HUES64 (cell line): Measurements from ENCODE around the gene URB2.

Experiments used
- H3K27ac ChIP-seq: 2 replicates; pipeline ENCODE4 v1.7.0; 2013; ENCODE audit warnings: low read depth, low read length, inconsistent platforms
- H3K27me3 ChIP-seq: 2 replicates; pipeline ENCODE4 v1.6.1; 2013; ENCODE audit warnings: mild to moderate bottlenecking, low read length; ENCODE audit not compliant: insufficient read depth
- H3K36me3 ChIP-seq: 2 replicates; pipeline ENCODE4 v1.6.1; 2013; ENCODE audit warnings: mild to moderate bottlenecking, low read length; ENCODE audit not compliant: insufficient read depth
- H3K4me1 ChIP-seq: 2 replicates; pipeline ENCODE4 v1.6.1; 2013; ENCODE audit warnings: mild to moderate bottlenecking, low read length, moderate library complexity; ENCODE audit not compliant: insufficient read depth
- H3K4me3 ChIP-seq: 2 replicates; pipeline ENCODE4 v1.5.1; 2013; ENCODE audit warnings: mild to moderate bottlenecking, low read length, moderate library complexity
- H3K9ac ChIP-seq: 2 replicates; pipeline ENCODE4 v1.6.1; 2013; ENCODE audit warnings: mild to moderate bottlenecking, low read depth, low read length
- H3K9me3 ChIP-seq: 2 replicates; pipeline ENCODE4 v1.6.1; 2013; ENCODE audit warnings: low read depth, low read length; ENCODE audit not compliant: insufficient read depth
- WGBS: fragments of 150-250, 120-280 bp; methylation state at CpG from one replicate; pipeline ENCODE4 v1.1.7; 2013; ENCODE audit warnings: missing lambda C conversion rate; 5-methylcytosine and 5-hydroxymethylcytosine counted together

Gene URB2

DNA sequence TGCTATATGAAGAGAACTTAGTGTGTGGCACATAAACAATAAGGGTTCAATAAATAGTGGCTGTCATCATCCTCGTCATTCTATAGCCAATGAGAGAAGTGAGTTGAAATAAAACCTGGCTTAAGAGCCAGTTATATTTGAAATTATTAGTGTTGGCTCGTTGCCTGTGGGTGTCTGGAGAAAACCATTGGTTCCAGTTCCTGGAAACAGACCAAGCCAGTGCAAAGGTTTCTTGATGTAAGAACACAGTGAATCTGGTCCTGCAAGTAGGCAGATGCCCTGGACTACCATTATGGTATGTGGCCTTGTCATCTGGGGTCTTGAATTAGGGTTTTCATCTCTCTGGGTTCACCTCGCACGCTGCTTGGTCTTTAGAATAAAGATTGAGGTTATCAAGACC is 43.3 kb downstream of the URB2 start:
- H3K9ac ChIP-seq: no peak overlapping the region
- 94% methylated on average over 4 of the region's 4 CpGs for WGBS
- no peaks in the 10 kb centered on the region for H3K36me3 ChIP-seq
- no peak overlapping the region for H3K4me3 ChIP-seq
- no peaks in the 10 kb centered on the region for H3K27me3 ChIP-seq
- H3K27ac ChIP-seq: no peak overlapping the region
- no peaks in the 10 kb centered on the region for H3K9me3 ChIP-seq
- H3K4me1 ChIP-seq: no peaks in the 10 kb centered on the region

DNA sequence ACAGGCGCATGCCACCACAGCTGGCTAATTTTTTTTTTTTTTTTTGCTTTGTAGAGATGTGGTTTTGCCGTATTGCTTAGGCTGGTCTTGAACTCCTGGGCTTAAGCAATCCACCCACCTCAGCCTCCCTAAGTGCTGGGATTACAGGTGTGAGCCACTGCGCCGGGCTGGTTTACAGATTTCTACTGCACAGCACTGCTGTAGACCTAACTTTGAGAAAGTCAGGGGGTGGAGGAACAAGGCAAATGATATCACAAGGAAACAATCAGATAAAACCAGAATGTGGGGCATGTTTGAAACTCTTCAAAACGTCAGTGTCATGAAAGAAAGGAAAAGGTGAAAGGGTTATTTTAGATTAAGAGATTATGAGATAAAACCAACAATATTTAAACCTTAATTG is 45.3 kb downstream of the URB2 start:
- Histone ChIP-seq H3K9me3 (no peaks in the 10 kb centered on the region), H3K27me3 (no peaks in the 10 kb centered on the region), H3K36me3 (no peaks in the 10 kb centered on the region), H3K4me3 (no peak overlapping the region), H3K4me1 (no peaks in the 10 kb centered on the region), H3K27ac (no peak overlapping the region), H3K9ac (no peak overlapping the region)
- 96% methylated on average over 4 of the region's 5 CpGs for WGBS

DNA sequence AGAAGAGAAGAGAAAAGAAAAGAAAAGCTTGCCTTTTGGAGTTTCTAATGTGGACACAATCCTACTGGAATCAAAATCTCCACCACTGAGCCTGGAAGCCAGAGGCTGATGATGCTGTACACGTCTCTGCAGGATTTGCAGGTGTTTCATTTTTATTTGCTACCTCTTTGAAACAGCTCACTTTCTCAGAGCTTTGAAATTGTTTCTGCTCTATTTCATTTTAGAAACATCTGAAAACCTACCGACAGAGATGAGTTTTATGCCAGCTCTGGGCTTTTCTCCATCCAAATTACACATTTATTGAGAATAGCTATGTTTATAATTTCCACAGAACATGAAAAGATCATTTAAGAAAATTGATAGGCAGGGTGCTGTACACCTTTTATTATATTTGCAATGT is 46.2 kb downstream of the URB2 start:
- Histone ChIP-seq H3K27me3 (no peaks in the 10 kb centered on the region), H3K36me3 (no peaks in the 10 kb centered on the region), H3K27ac (no peak overlapping the region), H3K4me3 (no peak overlapping the region), H3K4me1 (no peaks in the 10 kb centered on the region), H3K9ac (no peak overlapping the region), H3K9me3 (no peaks in the 10 kb centered on the region)
- 89% methylated on average over 2 of the region's 2 CpGs for WGBS

DNA sequence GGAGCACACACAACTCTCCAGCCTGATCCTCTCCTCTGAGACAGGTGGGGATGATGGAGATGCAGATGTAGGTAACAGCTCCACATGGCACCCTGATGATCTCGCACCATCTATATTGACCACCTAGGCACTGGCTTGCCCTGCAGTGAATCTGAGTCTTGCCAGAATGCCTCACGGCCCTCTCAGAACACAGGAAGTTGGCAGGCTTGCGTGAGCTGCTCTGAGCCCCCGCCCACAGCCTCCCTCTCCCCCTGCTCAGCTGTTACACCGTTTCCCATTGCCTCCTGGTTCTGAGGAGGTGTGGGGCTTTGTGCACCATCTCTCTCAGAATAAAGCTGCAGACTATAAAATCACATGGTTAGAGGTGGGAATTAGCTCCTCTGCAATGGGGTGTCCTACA is 48.0 kb downstream of the URB2 start:
- Histone ChIP-seq H3K36me3 (no peaks in the 10 kb centered on the region), H3K27me3 (no peaks in the 10 kb centered on the region), H3K9me3 (no peaks in the 10 kb centered on the region), H3K9ac (no peak overlapping the region), H3K4me3 (no peak overlapping the region), H3K27ac (no peak overlapping the region), H3K4me1 (no peaks in the 10 kb centered on the region)
- 92% methylated on average over 4 of the region's 5 CpGs for WGBS

DNA sequence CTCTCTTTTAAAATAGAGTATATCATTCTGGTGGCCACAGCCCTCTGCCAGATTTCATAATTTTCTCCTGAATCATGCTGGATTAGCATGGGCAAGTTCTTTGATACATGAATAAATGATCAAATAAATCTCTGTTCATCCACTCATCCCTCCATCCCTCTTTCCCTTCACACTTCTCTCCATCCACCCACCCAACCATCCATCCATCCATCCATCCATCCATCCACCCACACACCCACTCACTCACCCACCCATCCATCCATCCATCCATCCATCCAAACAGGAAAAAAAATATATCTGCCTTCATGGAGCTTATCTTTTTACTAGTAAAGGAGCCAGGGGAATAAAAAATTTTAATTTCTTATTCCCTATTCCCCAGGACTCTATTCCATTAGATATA is 49.3 kb downstream of the URB2 start:
- no peak overlapping the region for H3K4me3 ChIP-seq
- H3K9ac ChIP-seq: no peak overlapping the region
- no peaks in the 10 kb centered on the region for H3K36me3 ChIP-seq
- H3K27me3 ChIP-seq: no peaks in the 10 kb centered on the region
- H3K27ac ChIP-seq: no peak overlapping the region
- no peaks in the 10 kb centered on the region; the same call in 1 of the 2 replicates for H3K9me3 ChIP-seq
- H3K4me1 ChIP-seq: no peaks in the 10 kb centered on the region

DNA sequence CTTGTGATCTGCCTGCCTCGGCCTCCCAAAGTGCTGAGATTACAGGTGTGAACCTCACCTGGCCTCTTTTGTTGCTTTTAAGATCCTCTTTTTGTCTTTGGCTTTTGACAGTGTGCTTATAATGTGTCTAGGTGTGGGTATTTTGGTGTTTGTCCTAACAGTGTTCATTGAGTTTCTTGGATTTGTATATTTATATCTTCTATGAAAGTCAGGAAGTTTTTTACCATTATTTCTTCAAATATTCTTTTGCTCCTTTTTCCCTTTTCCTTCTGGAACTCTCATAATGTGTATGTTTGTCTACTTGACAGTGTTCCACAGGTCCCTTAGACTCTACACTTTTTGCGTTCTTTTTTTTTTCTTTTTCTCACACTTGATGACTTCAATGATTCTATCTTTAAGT is 59.1 kb downstream of the URB2 start:
- H3K27ac ChIP-seq: no peak overlapping the region
- no peaks in the 10 kb centered on the region for H3K4me1 ChIP-seq
- H3K9ac ChIP-seq: no peak overlapping the region
- peaks cover 31% of the 10 kb centered on the region for H3K9me3 ChIP-seq
- no peak overlapping the region for H3K4me3 ChIP-seq
- H3K36me3 ChIP-seq: no peaks in the 10 kb centered on the region
- WGBS: 99% methylated on average over 2 of the region's 2 CpGs
- H3K27me3 ChIP-seq: no peaks in the 10 kb centered on the region

DNA sequence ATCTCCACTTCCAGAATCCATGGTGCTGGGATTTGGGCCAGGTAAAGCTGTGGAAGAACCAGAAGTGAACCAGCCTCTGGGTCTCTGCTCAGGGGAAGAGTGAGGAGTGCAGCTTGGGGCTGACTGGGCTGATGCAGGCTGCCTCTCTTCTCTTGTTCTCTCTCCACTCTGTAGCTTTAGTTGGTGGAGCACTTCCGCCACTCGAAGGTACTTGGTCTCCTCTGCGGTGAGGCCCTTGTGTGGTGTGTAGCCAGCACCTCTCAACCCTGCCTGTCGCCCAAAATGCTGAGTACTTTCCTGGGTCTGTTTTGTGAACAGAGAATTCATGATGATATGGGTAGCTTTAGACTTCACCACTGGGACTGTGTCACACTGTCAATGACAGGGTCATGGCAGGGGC is 63.2 kb downstream of the URB2 start:
- no peak overlapping the region for H3K4me3 ChIP-seq
- H3K9me3 ChIP-seq: peaks cover 17% of the 10 kb centered on the region
- WGBS: 94% methylated on average over 4 of the region's 4 CpGs
- H3K27ac ChIP-seq: no peak overlapping the region
- H3K27me3 ChIP-seq: no peaks in the 10 kb centered on the region
- H3K4me1 ChIP-seq: peaks cover 8% of the 10 kb centered on the region
- H3K36me3 ChIP-seq: no peaks in the 10 kb centered on the region
- no peak overlapping the region for H3K9ac ChIP-seq

DNA sequence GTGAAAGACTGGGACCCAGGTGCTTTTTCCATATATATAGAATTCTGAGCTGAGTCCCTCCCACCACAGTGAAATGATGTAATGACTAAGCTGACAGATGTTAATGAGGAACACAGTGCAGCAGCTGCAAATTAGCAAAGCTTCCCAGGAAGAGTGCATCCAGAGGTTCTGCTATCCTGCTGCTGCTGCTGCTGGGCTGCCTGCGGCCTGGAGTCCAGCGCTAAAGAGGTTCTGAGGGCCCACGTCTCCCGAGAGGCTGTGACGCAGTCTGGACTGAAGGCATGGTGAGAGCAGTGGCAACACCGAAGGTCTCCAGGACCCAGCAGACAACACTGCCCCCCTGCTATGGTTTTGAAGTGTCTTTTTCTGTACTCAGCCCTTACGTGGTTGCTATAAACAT is 63.9 kb downstream of the URB2 start:
- Histone ChIP-seq H3K27me3 (no peaks in the 10 kb centered on the region), H3K9ac (no peak overlapping the region), H3K4me3 (no peak overlapping the region), H3K36me3 (no peaks in the 10 kb centered on the region), H3K4me1 (peaks cover 14% of the 10 kb centered on the region), H3K9me3 (peaks cover 12% of the 10 kb centered on the region), H3K27ac (no peak overlapping the region)
- 84% methylated on average over 7 of the region's 7 CpGs for WGBS

DNA sequence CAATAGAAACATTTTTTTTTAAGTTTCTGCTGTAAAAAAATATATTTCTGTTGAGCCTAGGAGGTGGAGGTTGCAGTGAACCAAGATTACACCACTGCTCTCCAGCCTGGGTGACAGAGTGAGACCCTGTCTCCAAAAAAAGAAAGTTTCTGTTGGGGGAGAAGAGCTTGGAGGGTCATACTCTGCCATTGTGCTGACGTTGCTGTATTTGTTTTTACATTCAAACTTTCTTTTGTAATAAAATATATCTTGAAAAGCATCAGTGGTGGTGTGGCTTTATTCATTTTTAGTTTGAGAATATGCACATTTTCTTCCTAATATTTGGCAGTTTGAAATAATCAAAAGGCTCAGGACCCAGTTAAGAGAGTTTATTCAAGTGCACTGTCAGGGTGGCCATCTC is 64.6 kb downstream of the URB2 start:
- H3K27me3 ChIP-seq: no peaks in the 10 kb centered on the region
- H3K27ac ChIP-seq: no peak overlapping the region
- H3K9ac ChIP-seq: no peak overlapping the region
- H3K9me3 ChIP-seq: peaks cover 5% of the 10 kb centered on the region; the same call in 1 of the 2 replicates
- no peaks in the 10 kb centered on the region for H3K36me3 ChIP-seq
- no peak overlapping the region for H3K4me3 ChIP-seq
- H3K4me1 ChIP-seq: peaks cover 22% of the 10 kb centered on the region
- WGBS: no CpG with 5 or more reads among the region's 1 CpG

DNA sequence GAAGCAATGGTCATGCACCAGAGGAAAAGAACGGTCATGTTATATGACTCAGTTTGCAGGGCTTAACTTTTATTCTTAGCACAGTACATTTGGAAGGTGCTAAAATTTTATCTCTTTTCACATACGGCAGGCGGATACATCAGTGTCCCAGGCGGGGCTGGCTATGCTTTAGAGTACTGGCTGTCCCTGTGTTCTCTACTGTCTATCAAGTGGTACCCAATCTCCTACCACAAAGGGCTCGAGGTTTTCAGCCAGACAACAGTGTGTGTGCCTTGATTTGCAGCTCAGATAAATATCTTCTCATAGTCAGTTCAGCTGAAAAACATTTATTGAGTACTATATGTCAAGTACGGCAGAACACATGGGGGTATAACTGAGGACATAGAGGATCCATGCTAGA is 65.3 kb downstream of the URB2 start:
- H3K9me3 ChIP-seq: peaks cover under 1% of the 10 kb centered on the region; the same call in 1 of the 2 replicates
- peaks cover 28% of the 10 kb centered on the region for H3K4me1 ChIP-seq
- no peak overlapping the region for H3K4me3 ChIP-seq
- WGBS: 92% methylated on average over 6 of the region's 6 CpGs
- H3K27ac ChIP-seq: no peak overlapping the region
- no peak overlapping the region for H3K9ac ChIP-seq
- no peaks in the 10 kb centered on the region for H3K36me3 ChIP-seq
- no peaks in the 10 kb centered on the region for H3K27me3 ChIP-seq

DNA sequence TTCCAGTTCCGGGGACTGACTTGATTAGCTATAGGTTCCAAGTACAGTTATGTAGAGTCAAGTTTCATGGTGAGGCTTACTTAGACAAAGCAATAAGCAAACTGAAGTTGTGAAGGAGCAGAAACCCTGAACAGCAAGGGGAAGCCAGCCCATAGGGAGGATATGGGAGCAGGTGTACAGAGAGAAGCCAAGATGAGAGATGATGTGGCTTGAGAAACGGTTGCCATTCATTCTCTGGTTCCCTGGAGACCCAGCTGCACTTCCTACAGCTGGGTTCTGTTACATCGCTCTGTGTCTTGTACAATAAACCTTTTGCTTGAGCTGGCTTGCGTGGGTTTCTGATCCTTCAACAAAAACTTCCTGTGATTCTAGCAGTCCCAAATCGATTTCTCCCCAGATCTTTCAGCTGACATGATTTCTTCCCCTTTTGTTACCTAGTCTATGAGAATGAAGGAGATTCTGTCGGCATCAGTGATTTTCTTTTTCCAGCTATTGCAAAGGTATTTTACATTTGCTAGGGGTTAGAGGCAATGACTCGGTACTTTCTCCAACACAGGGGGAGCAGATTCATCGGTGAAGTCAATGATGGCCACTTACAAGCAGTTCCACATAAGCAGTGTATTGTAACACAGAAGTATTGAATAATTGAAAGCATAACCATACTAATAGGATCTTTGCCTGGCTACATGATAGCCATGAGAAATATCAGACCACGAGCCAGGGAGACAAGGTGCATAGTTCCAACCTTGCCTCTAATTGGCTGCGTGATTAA is 67.3 kb downstream of the URB2 start:
- Histone ChIP-seq H3K36me3 (no peaks in the 10 kb centered on the region), H3K27ac (no peak overlapping the region; the same call in 1 of the 2 replicates), H3K4me1 (peaks cover 35% of the 10 kb centered on the region), H3K27me3 (no peaks in the 10 kb centered on the region), H3K4me3 (no peak overlapping the region), H3K9ac (no peak overlapping the region), H3K9me3 (no peaks in the 10 kb centered on the region)
- WGBS: 89% methylated on average over 10 of the region's 10 CpGs
